IMR-90 (cell line): ENCODE measurements around the gene ZNF3. TPM values are rescaled to one million over a fixed set of nuclear protein-coding genes. Genes with fewer than 3 reads are reported as not detected.

ENCODE experiments used
- ATAC-seq: fragments of 200-7000 bp; cut with Tn5 transposase; 2 replicates; pipeline ENCODE4 v1.9.1; 2020; ENCODE audit warnings: low read depth, mild to moderate bottlenecking, moderate library complexity
- BruUV-seq: library from RNA; stranded (reverse); fragments of 400-500 nt; replicated peaks from 2 replicates; lab custom pipeline; 2021; lab: Mats Ljungman, UMichigan
- CTCF ChIA-PET: fragments of 300-600 bp; formaldehyde crosslinking; extraction: SDS; loops from one replicate; lab custom pipeline; 2021; ENCODE audit warnings: antibody characterized with exemption; lab: Yijun Ruan, JAX
- POLR2A ChIA-PET: fragments of 300-600 bp; sonication (Branson Sonifier 250); formaldehyde crosslinking; loops from one replicate; lab custom pipeline; 2022; ENCODE audit warnings: antibody characterized with exemption; ENCODE audit not compliant: unreplicated experiment; lab: Charles Lee
- DNase-seq: peaks from one replicate; pipeline ENCODE4 v3.0.0; 2013
- H2AFZ ChIP-seq: replicated peaks from 2 replicates; pipeline ENCODE3; 2013; ENCODE audit warnings: low read length, mild to moderate bottlenecking; ENCODE audit not compliant: poor library complexity
- H2AK5ac ChIP-seq: 2 replicates; pipeline ENCODE4 v1.6.1; 2013; ENCODE audit warnings: low read depth, low read length, inconsistent platforms
- H2AK9ac ChIP-seq: replicated peaks from 2 replicates; pipeline ENCODE3; 2013; ENCODE audit warnings: mild to moderate bottlenecking, low read depth, low read length, moderate library complexity; ENCODE audit not compliant: poor library complexity
- H2BK120ac ChIP-seq: 2 replicates; pipeline ENCODE4 v1.6.1; 2013; ENCODE audit warnings: low read depth, low read length, inconsistent platforms
- H2BK15ac ChIP-seq: 3 replicates; pipeline ENCODE4 v1.6.1; 2013; ENCODE audit warnings: low read depth, low read length, inconsistent platforms
- H2BK20ac ChIP-seq: 2 replicates; pipeline ENCODE4 v1.6.1; 2013; ENCODE audit warnings: low read depth, mild to moderate bottlenecking, inconsistent platforms, low read length, moderate library complexity
- H2BK5ac ChIP-seq: 2 replicates; pipeline ENCODE4 v1.6.1; 2013; ENCODE audit warnings: mild to moderate bottlenecking, low read depth, low read length, inconsistent platforms; ENCODE audit not compliant: poor library complexity, severe bottlenecking
- H3K14ac ChIP-seq: replicated peaks from 2 replicates; pipeline ENCODE4 v1.6.1; 2013; ENCODE audit warnings: low read depth, low read length, inconsistent platforms
- H3K18ac ChIP-seq: 2 replicates; pipeline ENCODE4 v1.6.1; 2013; ENCODE audit warnings: low read depth, low read length, control low read depth
- H3K23ac ChIP-seq: 2 replicates; pipeline ENCODE4 v1.6.1; 2013; ENCODE audit warnings: low read depth, low read length, inconsistent platforms
- H3K27ac ChIP-seq: 2 replicates; pipeline ENCODE4 v1.5.1; 2013; ENCODE audit warnings: mild to moderate bottlenecking, control low read depth, low read length; ENCODE audit not compliant: insufficient read depth
- H3K27me3 ChIP-seq: 2 replicates; pipeline ENCODE4 v1.6.1; 2013; ENCODE audit warnings: low read length; ENCODE audit not compliant: control insufficient read depth, insufficient read depth
- H3K36me3 ChIP-seq: 2 replicates; pipeline ENCODE4 v1.6.1; 2013; ENCODE audit warnings: low read length, mixed read lengths; ENCODE audit not compliant: control insufficient read depth, insufficient read depth
- H3K4ac ChIP-seq: 2 replicates; pipeline ENCODE4 v1.6.1; 2013; ENCODE audit warnings: low read depth, low read length, inconsistent platforms
- H3K4me1 ChIP-seq: 2 replicates; pipeline ENCODE4 v1.6.1; 2013; ENCODE audit warnings: low read length, mixed read lengths; ENCODE audit not compliant: control insufficient read depth, insufficient read depth
- H3K4me2 ChIP-seq: 2 replicates; pipeline ENCODE4 v1.6.1; 2013; ENCODE audit warnings: low read depth, mild to moderate bottlenecking, control low read depth, low read length, moderate library complexity
- H3K4me3 ChIP-seq: 2 replicates; pipeline ENCODE4 v1.5.1; 2013; ENCODE audit warnings: low read depth, mild to moderate bottlenecking, control low read depth, low read length, moderate library complexity; ENCODE audit not compliant: insufficient read depth
- H3K56ac ChIP-seq: 2 replicates; pipeline ENCODE4 v1.6.1; 2013; ENCODE audit warnings: low read length, inconsistent platforms; ENCODE audit not compliant: insufficient read depth; ENCODE audit errors: extremely low read depth
- H3K79me1 ChIP-seq, 2 experiments: 2 replicates each; pipeline ENCODE4 v1.6.1; 2013; ENCODE audit warnings: low read length in 2 of 2, inconsistent platforms in 1 of 2, low read depth in 1 of 2
- H3K9ac ChIP-seq: 2 replicates; pipeline ENCODE4 v1.6.1; 2013; ENCODE audit warnings: low read depth, low read length, control low read depth
- H3K9me1 ChIP-seq: 2 replicates; pipeline ENCODE4 v1.6.1; 2013; ENCODE audit warnings: low read length, inconsistent platforms; ENCODE audit not compliant: insufficient read depth
- H3K9me3 ChIP-seq: 2 replicates; pipeline ENCODE4 v1.6.1; 2013; ENCODE audit warnings: low read length; ENCODE audit not compliant: control insufficient read depth, insufficient read depth
- H4K20me1 ChIP-seq: 2 replicates; pipeline ENCODE4 v1.6.1; 2013; ENCODE audit warnings: low read length, inconsistent platforms; ENCODE audit not compliant: insufficient read depth
- H4K5ac ChIP-seq: 2 replicates; pipeline ENCODE4 v1.6.1; 2013; ENCODE audit warnings: mild to moderate bottlenecking, low read depth, low read length, control low read depth
- H4K8ac ChIP-seq, 2 experiments: 2 replicates each; pipeline ENCODE4 v1.6.1; 2013; ENCODE audit warnings: low read depth in 2 of 2, low read length in 2 of 2, control low read depth in 1 of 2, inconsistent platforms in 1 of 2
- H4K91ac ChIP-seq: 2 replicates; pipeline ENCODE4 v1.6.1; 2013; ENCODE audit warnings: low read depth, low read length, inconsistent platforms; ENCODE audit not compliant: insufficient read depth
- FOS ChIP-seq: fragments of 150-350 bp; IDR thresholded peaks from 2 replicates; pipeline ENCODE4 v1.6.1; 2016; ENCODE audit warnings: low read depth, low read length
- MAFK ChIP-seq: IDR thresholded peaks from 2 replicates; pipeline ENCODE4 v1.6.1; 2012; ENCODE audit warnings: low read depth, low read length, improper control_type of control experiment
- MAZ ChIP-seq: IDR thresholded peaks from 2 replicates; pipeline ENCODE4 v1.6.1; 2012; ENCODE audit warnings: low read depth, mild to moderate bottlenecking, low read length, improper control_type of control experiment, moderate library complexity, borderline replicate concordance
- MXI1 ChIP-seq: IDR thresholded peaks from 2 replicates; pipeline ENCODE4 v1.6.1; 2012; ENCODE audit warnings: low read depth, mild to moderate bottlenecking, low read length, moderate library complexity, borderline replicate concordance
- NFE2L2 ChIP-seq: fragments of 150-350 bp; IDR thresholded peaks from 2 replicates; pipeline ENCODE4 v1.6.1; 2016; ENCODE audit warnings: low read depth, mild to moderate bottlenecking, low read length
- RCOR1 ChIP-seq: IDR thresholded peaks from 2 replicates; pipeline ENCODE4 v1.6.1; 2012; ENCODE audit warnings: mild to moderate bottlenecking, low read length, improper control_type of control experiment; ENCODE audit not compliant: insufficient replicate concordance
- RFX5 ChIP-seq: IDR thresholded peaks from 2 replicates; pipeline ENCODE4 v1.8.0; 2012; ENCODE audit warnings: low read depth, mild to moderate bottlenecking, low read length, moderate library complexity
- USF2 ChIP-seq: fragments of 150-350 bp; IDR thresholded peaks from 2 replicates; pipeline ENCODE4 v1.6.1; 2017; ENCODE audit warnings: mild to moderate bottlenecking, antibody characterized with exemption, low read length, low read depth
- WGBS, 2 experiments: methylation state at CpG; one replicate each; pipeline versions ENCODE4 v1.1.5 to v1.1.7; 2013; ENCODE audit warnings: missing lambda C conversion rate in 2 of 2; ENCODE audit not compliant: insufficient read length in 1 of 2; ENCODE audit errors: extremely low coverage in 2 of 2; 5-methylcytosine and 5-hydroxymethylcytosine counted together
- dilution Hi-C: fragments of 300-500 bp; cut with HindIII; formaldehyde crosslinking; loops from one replicate; pipeline ENCODE4 v1.14.3; 2018; ENCODE audit warnings: low sequenced_read_pairs; ENCODE audit not compliant: unreplicated experiment
- in situ Hi-C: fragments of 300-500 bp; cut with MboI; formaldehyde crosslinking; loops from 3 replicates; pipeline ENCODE4 v1.14.3; 2019; ENCODE audit warnings: low sequenced_read_pairs, inconsistent platforms, mixed read lengths
- intact Hi-C: fragments of 100-400 bp; cut with micrococcal nuclease; formaldehyde crosslinking; loops from 2 replicates; pipeline ENCODE4 v1.10.0; 2022
- polyA plus RNA-seq, 3 experiments: library from polyadenylated mRNA; depleted of rRNA; stranded (reverse); fragments of >200 nt; gene quantifications; 2 replicates each; pipeline ENCODE4 v1.2.3, GENCODE V29; 2012; ENCODE audit warnings: low replicate concordance in 1 of 3
- total RNA-seq: library from RNA; depleted of rRNA; stranded (reverse); fragments of >200 nt; gene quantifications from 2 replicates; pipeline ENCODE4 v1.2.3, GENCODE V29; 2012

Gene ZNF3
- total and polyA plus RNA-seq, 2 of the 4 experiments (the other 2 are of a cell fraction) = 24.8 to 30.8 TPM

GRCh38 chr7:100064162-100064561 lies 17.4 kb downstream of the ZNF3 start:
- Histone ChIP-seq H4K5ac (no peak overlapping the region), H3K4me3 (no peak overlapping the region), H3K4me1 (peaks cover 2% of the 10 kb centered on the region; the same call in 1 of the 2 replicates), H2AFZ (no peak overlapping the region), H3K9me3 (peaks cover 9% of the 10 kb centered on the region), H2BK15ac (no peak overlapping the region), H2BK120ac (no peak overlapping the region), H2BK5ac (no peak overlapping the region), H3K9me1 (0 out of 2 replicates have a peak, but pooled peaks cover 3% of the 10 kb centered on the region), H3K56ac (no peak overlapping the region), H2AK5ac (no peak overlapping the region), H2BK20ac (no peak overlapping the region), H2AK9ac (no peak overlapping the region), H3K27ac (no peak overlapping the region), H4K20me1 (no peaks in the 10 kb centered on the region), H3K4me2 (no peak overlapping the region), H3K23ac (no peak overlapping the region), H3K9ac (no peak overlapping the region), H3K36me3 (peaks cover 41% of the 10 kb centered on the region), H3K14ac (no peak overlapping the region), H4K91ac (no peak overlapping the region), H3K79me1 (peaks cover 4 to 5% of the 10 kb centered on the region in 2 experiments; a peak in 2 of 4 replicates), H4K8ac (no peak overlapping the region), H3K18ac (no peak overlapping the region), H3K4ac (no peak overlapping the region), H3K27me3 (no peaks in the 10 kb centered on the region)
- dilution Hi-C loops (no loop called here), in situ Hi-C loops (no loop called here), intact Hi-C loops (no loop called here)
- no peak for DNase-seq
- POLR2A ChIA-PET = no interaction called here
- 100% methylated on average over 1 of the region's 9 CpGs; no CpG with 5 or more reads in 1 of the 2 experiments for WGBS, 2 experiments
- no TSS peak for BruUV-seq
- CTCF ChIA-PET = interaction anchor here (1.8 kb wide), 1 partner anchor 11 kb away, joined by 5 read pairs; no protein-coding TSS in a partner anchor
- TF ChIP-seq FOS (no peak), USF2 (no peak), MXI1 (no peak), MAZ (no peak), NFE2L2 (no peak), MAFK (no peak), RFX5 (no peak), RCOR1 (no peak)
- no peak for ATAC-seq
